NCI-H1105 (cell line): ENCODE data around the gene TACR1.

Source experiments
- DNase-seq: peaks from one replicate; lab custom pipeline; 2025; lab: John Stamatoyannopoulos, UW

The TACR1 gene

DNA sequence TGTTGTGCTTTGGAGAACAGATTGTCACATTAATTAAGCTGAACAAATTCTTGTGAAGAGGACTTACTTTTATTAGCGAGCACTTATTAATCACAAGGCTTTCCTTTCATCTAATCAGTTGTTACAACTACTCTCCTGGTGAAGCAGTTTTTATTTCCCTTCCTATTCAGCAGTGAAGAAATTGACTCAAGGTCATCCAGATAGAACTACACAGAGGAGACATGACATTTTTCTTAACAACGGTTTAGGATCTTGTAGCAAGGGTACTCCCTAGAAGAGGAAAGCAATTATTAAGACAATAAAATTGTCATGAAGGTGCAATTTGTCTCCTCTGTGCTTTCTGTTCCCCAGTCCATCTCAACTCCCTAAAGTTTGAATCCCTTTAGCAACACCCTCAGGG is 179.5 kb downstream of the TACR1 start:
- DNase-seq: no peak

DNA sequence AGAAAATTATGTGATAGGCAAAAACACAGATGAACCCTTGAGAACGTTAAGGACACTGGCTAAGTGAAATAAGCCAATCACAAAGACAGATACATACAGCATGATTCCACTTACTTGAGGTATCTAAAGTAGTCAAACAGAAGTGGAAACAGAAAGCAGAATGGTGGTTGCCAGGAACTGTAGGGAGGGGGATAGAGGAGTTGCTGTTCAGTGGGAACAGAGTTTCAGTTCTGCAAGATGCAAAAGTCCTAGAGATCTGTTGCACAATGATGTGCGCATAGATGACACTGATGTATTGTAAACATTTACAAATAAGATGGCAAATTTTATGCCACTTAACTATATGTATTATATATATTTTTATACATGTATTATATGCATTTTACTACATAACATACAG is 181.2 kb downstream of the TACR1 start:
- DNase-seq: no peak

- DNase-seq: no peak
Measured at GRCh38 chr2:75012080-75012479, 187.2 kb downstream of the TACR1 start.

- no peak for DNase-seq
Measured at GRCh38 chr2:75010571-75010970, 188.7 kb downstream of the TACR1 start.

DNA sequence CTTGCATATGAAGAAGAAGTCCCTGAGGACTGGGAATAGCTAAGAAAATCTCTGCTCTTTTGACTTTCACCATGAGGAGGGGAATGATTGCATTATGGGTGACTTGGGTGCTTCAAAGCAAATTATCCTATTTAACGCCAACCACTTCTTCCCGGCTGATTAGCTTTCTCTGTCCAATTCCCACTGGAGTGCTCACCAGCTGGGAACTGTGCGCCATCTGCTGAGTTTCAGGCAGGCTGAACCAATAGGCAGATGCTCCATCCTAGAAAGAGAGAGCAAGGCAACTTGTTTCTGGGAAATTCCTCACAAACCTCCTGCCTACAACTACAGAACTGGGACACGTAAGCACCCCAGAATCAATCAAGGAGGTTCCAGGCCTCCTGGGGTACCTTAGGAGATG is 191.5 kb downstream of the TACR1 start:
- DNase-seq: peak; percentile 34

DNA sequence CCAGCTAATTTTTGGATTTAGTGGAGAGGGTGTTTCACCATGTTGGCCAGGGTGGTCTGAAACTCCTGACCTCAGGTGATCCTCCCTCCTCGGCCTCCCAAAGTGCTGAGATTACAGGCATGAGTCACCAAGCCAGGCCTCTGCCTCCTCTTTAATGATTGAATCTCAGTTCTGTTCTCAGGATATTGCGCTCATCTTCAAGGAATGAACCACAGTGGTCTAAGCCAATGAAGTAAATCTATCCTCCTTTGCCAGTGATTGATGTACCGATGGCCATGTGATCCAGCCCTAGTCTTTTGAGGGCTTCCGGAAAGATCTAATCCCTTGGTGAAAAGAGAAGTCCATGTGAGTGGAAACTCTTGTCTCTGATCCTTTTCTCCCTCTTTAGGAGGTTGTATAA is 192.3 kb downstream of the TACR1 start:
- no peak for DNase-seq

DNA sequence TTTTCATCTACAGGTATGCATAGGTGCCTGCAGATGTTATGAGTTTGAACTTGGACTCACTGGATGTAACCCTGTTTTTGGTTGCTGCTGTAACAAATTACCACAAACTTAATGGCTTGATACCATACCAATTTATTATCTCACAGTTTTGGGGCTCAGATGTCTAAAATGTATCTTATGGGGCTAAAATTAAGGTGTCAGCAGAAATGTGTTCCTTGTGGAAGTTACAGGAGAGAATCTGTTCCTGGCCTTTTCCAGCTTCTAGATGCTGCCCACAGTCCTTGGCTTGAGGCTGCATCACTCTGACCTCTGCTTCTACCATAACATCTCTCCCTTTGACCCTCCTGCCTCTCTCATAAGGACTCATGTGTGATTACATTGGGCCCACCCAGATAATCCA is 193.3 kb downstream of the TACR1 start:
- DNase-seq: no peak

DNA sequence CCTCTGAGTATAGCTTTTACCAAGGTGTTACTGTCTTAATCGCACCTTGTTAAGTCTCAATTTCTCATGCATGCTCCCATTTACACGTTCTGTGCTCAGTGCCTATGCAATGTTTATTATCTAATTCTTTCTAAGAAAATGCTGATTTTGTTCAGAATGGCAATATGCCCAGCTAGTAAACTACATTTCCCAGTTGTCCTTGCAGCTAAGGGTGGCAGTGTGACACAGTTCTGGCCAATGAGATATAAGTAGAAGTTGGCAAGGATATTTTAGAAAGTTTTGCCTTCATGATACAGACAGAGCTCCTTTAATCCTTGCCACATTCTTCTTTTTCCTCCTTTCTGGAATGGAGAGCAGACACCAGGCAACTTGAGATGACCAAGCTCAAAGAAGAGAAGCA is 195.5 kb downstream of the TACR1 start:
- DNase-seq: no peak

GRCh38 chr2:75003276-75003675 is 196.0 kb downstream of the TACR1 start:
- DNase-seq: no peak

DNA sequence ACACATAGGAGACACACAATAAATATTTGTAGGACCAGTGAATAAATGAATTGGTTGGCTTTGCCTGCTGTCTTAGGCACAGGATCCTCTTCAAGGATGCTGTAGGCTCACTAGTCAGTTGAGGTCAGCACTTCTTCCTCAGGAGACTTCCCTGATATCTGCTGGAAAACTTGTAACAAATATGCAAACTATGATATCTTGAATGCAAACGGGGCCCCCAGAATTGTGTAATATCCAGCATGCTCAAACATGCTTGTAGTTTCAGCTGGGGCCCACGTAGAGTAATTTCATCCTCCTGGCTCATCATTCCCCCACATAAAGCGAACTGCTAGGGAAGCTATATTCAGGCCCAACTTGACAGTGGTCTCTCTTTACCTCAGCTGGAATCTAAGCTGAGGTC is 197.3 kb downstream of the TACR1 start:
- DNase-seq: no peak

GRCh38 chr2:74999468-74999867 is 199.9 kb downstream of the TACR1 start:
- no peak for DNase-seq
